ENCODE measurements around the gene ASB8.

DNA sequence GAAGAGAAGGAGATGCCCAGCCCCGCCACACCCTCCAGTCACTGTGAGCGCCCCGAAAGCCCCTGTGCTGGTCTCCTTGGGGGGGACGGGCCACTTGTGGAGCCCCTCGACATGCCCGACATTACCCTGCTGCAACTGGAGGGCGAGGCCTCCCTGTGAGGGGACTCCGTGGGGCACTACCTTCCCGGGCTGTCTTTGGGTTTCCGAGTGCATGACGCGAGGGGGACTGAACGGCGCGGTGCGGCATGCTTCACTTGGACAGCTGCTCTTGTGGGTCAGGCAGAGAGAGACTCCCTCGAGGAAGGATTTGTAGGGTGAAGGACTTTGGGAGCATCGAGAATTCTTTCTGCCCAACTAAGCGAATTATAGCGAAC is 27.2 kb upstream of the ASB8 start:
- TF ChIP-seq POLR2A (IDR thresholded peaks at IDR 0.05), result no peak
- TF ChIP-seq CTCF (IDR thresholded peaks at IDR 0.05 in 4 of 5, conservative IDR thresholded peaks at IDR 0.05 in 1 of 5), result no peak

Measured in gastrocnemius medialis (tissue), 4 donors.